Astrocyte of the cerebellum (primary cell): Measurements from ENCODE around the gene MAPKAPK3.

Source experiments
- DNase-seq: peaks from one replicate; pipeline ENCODE4 v3.0.0-alpha.2; 2011; ENCODE audit warnings: low read depth
- H3K4me3 ChIP-seq: 2 replicates; pipeline ENCODE4 v1.5.1; 2011; ENCODE audit warnings: mild to moderate bottlenecking, low read depth, low read length, moderate library complexity
- in situ Hi-C: cut with HindIII; loops from 2 replicates; pipeline ENCODE4 v1.10.0; 2017; ENCODE audit warnings: low sequenced_read_pairs
- TF ChIP-seq, protein P1 (sequence below): IDR thresholded peaks from 2 replicates; pipeline ENCODE4 v1.5.1; 2012; ENCODE audit warnings: low read length, low read depth, moderate library complexity, mild to moderate bottlenecking; ENCODE audit errors: missing control alignments

MAPKAPK3 gene

DNA sequence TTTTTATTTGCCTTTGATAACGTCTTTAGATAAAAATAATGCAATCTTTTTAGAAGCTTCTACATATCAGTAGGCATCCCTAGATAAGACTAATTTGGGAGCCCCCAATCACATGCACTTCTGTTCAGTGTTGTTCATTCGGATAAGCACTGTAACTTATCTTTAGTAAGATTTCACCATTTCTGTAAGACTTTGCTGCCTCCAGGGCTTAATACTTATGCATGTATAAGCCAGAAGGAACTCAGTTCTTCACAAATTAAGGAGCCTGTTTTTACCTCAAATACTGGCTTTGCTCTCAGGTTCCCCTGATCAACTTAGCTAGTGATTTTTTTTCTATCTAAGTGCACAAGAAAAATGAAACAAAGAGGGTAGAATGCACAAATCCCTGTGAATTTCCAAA lies 78.1 kb downstream of the MAPKAPK3 start:
- H3K4me3 ChIP-seq = no peak overlapping the region
- TF ChIP-seq, protein P1, sequence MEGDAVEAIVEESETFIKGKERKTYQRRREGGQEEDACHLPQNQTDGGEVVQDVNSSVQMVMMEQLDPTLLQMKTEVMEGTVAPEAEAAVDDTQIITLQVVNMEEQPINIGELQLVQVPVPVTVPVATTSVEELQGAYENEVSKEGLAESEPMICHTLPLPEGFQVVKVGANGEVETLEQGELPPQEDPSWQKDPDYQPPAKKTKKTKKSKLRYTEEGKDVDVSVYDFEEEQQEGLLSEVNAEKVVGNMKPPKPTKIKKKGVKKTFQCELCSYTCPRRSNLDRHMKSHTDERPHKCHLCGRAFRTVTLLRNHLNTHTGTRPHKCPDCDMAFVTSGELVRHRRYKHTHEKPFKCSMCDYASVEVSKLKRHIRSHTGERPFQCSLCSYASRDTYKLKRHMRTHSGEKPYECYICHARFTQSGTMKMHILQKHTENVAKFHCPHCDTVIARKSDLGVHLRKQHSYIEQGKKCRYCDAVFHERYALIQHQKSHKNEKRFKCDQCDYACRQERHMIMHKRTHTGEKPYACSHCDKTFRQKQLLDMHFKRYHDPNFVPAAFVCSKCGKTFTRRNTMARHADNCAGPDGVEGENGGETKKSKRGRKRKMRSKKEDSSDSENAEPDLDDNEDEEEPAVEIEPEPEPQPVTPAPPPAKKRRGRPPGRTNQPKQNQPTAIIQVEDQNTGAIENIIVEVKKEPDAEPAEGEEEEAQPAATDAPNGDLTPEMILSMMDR = no peak
- in situ Hi-C loops = no loop called here
- no peak for DNase-seq

DNA sequence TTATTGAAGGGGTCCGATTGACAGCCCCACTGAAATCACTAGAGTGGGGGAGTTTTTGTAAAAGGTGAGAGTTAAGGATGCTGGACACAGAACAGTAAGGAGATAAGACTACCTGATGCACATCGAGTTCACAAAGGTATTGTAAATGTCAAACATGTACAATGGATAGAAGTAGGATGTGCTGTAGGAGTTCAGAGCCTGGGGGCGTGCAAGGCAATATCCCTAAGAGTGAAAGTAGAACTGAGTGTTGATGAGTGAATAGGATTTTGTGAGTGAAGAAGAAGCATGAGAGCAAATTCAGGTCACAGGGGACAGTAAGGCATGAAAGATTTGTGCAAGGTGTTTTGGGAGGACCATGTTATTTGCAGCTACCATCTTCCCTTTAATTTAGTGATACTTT lies 79.3 kb downstream of the MAPKAPK3 start:
- no peak overlapping the region for H3K4me3 ChIP-seq
- in situ Hi-C loops = no loop called here
- TF ChIP-seq, protein P1 = no peak
- no peak for DNase-seq

DNA sequence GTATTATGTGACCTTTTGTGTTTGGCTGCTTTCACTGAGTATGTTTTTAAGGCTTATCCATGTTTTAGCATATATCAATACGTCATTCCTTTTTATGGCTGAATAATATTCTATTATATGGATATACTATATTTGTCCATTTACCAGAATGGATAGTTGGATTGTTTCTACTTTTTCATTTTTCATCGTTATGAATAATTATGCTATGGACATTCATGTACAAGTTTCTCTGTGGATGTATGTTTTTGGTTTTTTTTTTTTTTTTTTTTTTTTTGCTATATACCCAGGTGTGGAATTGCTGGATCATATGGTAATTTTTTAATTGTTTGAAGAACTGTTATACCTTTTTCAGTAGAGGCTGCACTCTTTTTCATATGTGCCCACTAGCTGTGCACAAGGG lies 81.3 kb downstream of the MAPKAPK3 start:
- TF ChIP-seq, protein P1 = no peak
- in situ Hi-C loops = no loop called here
- H3K4me3 ChIP-seq = no peak overlapping the region
- no peak for DNase-seq
